MCF 10A (cell line): ENCODE results near the gene DHX38. TPM values are rescaled to one million over a fixed set of nuclear protein-coding genes. Genes with fewer than 3 reads are reported as not detected.

Experiments
- BruUV-seq: library from RNA; stranded (reverse); fragments of 400-500 nt; replicated peaks from 2 replicates; lab custom pipeline; 2021; lab: Mats Ljungman, UMichigan
- CTCF ChIA-PET: fragments of 300-600 bp; sonication (Branson Sonifier 250); formaldehyde crosslinking; extraction: SDS; loops from one replicate; lab custom pipeline; 2021; ENCODE audit warnings: antibody characterized with exemption, inconsistent platforms; lab: Yijun Ruan, JAX
- POLR2A ChIA-PET: fragments of 300-600, 350-650 bp; sonication (Branson Sonifier 250); formaldehyde crosslinking; extraction: SDS; loops from one replicate; lab custom pipeline; 2020; ENCODE audit warnings: antibody characterized with exemption, inconsistent platforms; lab: Yijun Ruan, JAX
- DNase-seq: peaks from one replicate; pipeline ENCODE4 v3.0.0-alpha.2; 2018; ENCODE audit not compliant: unreplicated experiment
- H3K27ac Mint-ChIP-seq: one replicate; pipeline ENCODE4 v1.8.0; 2022; ENCODE audit warnings: mild to moderate bottlenecking, low read depth, mixed read lengths; ENCODE audit not compliant: unreplicated experiment
- H3K27me3 Mint-ChIP-seq: one replicate; pipeline ENCODE4 v1.8.0; 2022; ENCODE audit warnings: mixed read lengths; ENCODE audit not compliant: insufficient read depth, unreplicated experiment
- H3K36me3 Mint-ChIP-seq: one replicate; pipeline ENCODE4 v1.8.0; 2022; ENCODE audit warnings: mild to moderate bottlenecking, moderate library complexity, mixed read lengths; ENCODE audit not compliant: insufficient read depth, unreplicated experiment
- H3K4me1 Mint-ChIP-seq: one replicate; pipeline ENCODE4 v1.8.0; 2022; ENCODE audit warnings: mixed read lengths; ENCODE audit not compliant: insufficient read depth, unreplicated experiment
- H3K4me3 Mint-ChIP-seq: one replicate; pipeline ENCODE4 v1.8.0; 2022; ENCODE audit warnings: mild to moderate bottlenecking, moderate library complexity, mixed read lengths; ENCODE audit not compliant: unreplicated experiment
- H3K9me3 Mint-ChIP-seq: one replicate; pipeline ENCODE4 v1.8.0; 2022; ENCODE audit warnings: mixed read lengths; ENCODE audit not compliant: unreplicated experiment
- CTCF ChIP-seq: fragments of 200-600 bp; IDR thresholded peaks from one replicate; pipeline ENCODE4 v1.8.0; 2022; ENCODE audit warnings: antibody characterized with exemption, mild to moderate bottlenecking; ENCODE audit not compliant: unreplicated experiment
- intact Hi-C: fragments of 100-400 bp; cut with micrococcal nuclease; formaldehyde crosslinking; loops from 2 replicates; pipeline ENCODE4 v1.14.1; 2022
- total RNA-seq: library from RNA; stranded (reverse); gene quantifications from 2 replicates; pipeline ENCODE4 v1.2.3, GENCODE V29; 2022

The DHX38 gene
- total RNA-seq, 1 experiment from 2014 or later: 65.2 TPM

GRCh38 chr16:72139908-72140307 is 46.3 kb downstream of the DHX38 start:
- H3K36me3 Mint-ChIP-seq: no peaks in the 10 kb centered on the region
- H3K4me1 Mint-ChIP-seq: no peaks in the 10 kb centered on the region
- no peaks in the 10 kb centered on the region for H3K27me3 Mint-ChIP-seq
- POLR2A ChIA-PET: no interaction called here
- no peak overlapping the region for H3K4me3 Mint-ChIP-seq
- intact Hi-C loops: no loop called here
- no TSS peak for BruUV-seq
- no peak for TF ChIP-seq CTCF
- CTCF ChIA-PET: interaction anchor here (0.6 to 1.0 kb wide), 3 partner anchors 12 to 326 kb away, joined by 3 to 5 read pairs (median 3); no protein-coding TSS in a partner anchor
- no peak for DNase-seq
- no peaks in the 10 kb centered on the region for H3K9me3 Mint-ChIP-seq
- H3K27ac Mint-ChIP-seq: no peak overlapping the region

GRCh38 chr16:72142476-72142875 is 48.8 kb downstream of the DHX38 start:
- no peak overlapping the region for H3K27ac Mint-ChIP-seq
- no peaks in the 10 kb centered on the region for H3K27me3 Mint-ChIP-seq
- intact Hi-C loops: no loop called here
- ChIA-PET POLR2A (no interaction called here), CTCF (interaction anchor here (0.6 to 1.5 kb wide), 3 partner anchors 18 to 734 kb away, joined by 3 to 4 read pairs (median 3); no protein-coding TSS in a partner anchor)
- H3K36me3 Mint-ChIP-seq: no peaks in the 10 kb centered on the region
- no peak for TF ChIP-seq CTCF
- no peak for DNase-seq
- no TSS peak for BruUV-seq
- no peaks in the 10 kb centered on the region for H3K4me1 Mint-ChIP-seq
- no peaks in the 10 kb centered on the region for H3K9me3 Mint-ChIP-seq
- no peak overlapping the region for H3K4me3 Mint-ChIP-seq

GRCh38 chr16:72149676-72150464 is 56.2 kb downstream of the DHX38 start:
- CTCF ChIA-PET: interaction anchor here (1.7 kb wide), 1 partner anchor 25 kb away, joined by 5 read pairs; no protein-coding TSS in a partner anchor
- no peak overlapping the region for H3K27ac Mint-ChIP-seq
- POLR2A ChIA-PET: no interaction called here
- BruUV-seq: no TSS peak
- H3K4me3 Mint-ChIP-seq: no peak overlapping the region
- no peaks in the 10 kb centered on the region for H3K27me3 Mint-ChIP-seq
- no peaks in the 10 kb centered on the region for H3K9me3 Mint-ChIP-seq
- peaks cover under 1% of the 10 kb centered on the region for H3K36me3 Mint-ChIP-seq
- intact Hi-C loops: no loop called here
- DNase-seq: peak; percentile 5
- no peak for TF ChIP-seq CTCF
- no peaks in the 10 kb centered on the region for H3K4me1 Mint-ChIP-seq

- DNase-seq: no peak
- H3K27me3 Mint-ChIP-seq: no peaks in the 10 kb centered on the region
- peaks cover 4% of the 10 kb centered on the region for H3K36me3 Mint-ChIP-seq
Observed at GRCh38 chr16:72159386-72159785, 65.7 kb downstream of the DHX38 start.

More at GRCh38 chr16:72159386-72159785, 65.7 kb downstream of the DHX38 start:
- Mint-ChIP-seq H3K4me1 (no peaks in the 10 kb centered on the region), H3K4me3 (no peak overlapping the region), H3K9me3 (no peaks in the 10 kb centered on the region), H3K27ac (no peak overlapping the region)
- BruUV-seq: no TSS peak
- intact Hi-C loops: no loop called here
- no peak for TF ChIP-seq CTCF
- ChIA-PET POLR2A (no interaction called here), CTCF (no interaction called here)
